SK-N-SH treated with all-trans-retinoic acid at 6 μM for 48 hours (cell line): Measurements from ENCODE around the gene CDR2.

Experiments used
- ATAC-seq: fragments of 200-7000 bp; cut with Tn5 transposase; 3 replicates; pipeline ENCODE4 v1.9.1; 2020; ENCODE audit warnings: mild to moderate bottlenecking, moderate library complexity
- BACH2 ChIP-seq: fragments of 250-450 bp; sonication (Bioruptor Pico); IDR thresholded peaks from 2 replicates; pipeline ENCODE4 v1.9.0; 2021; ENCODE audit warnings: mild to moderate bottlenecking, borderline replicate concordance
- CSDC2 ChIP-seq: fragments of 250-450 bp; sonication (Bioruptor Pico); IDR thresholded peaks from 2 replicates; pipeline ENCODE4 v1.5.0; 2020; ENCODE audit warnings: mild to moderate bottlenecking, moderate library complexity
- ESRRG ChIP-seq: fragments of 250-450 bp; sonication (Bioruptor Pico); IDR thresholded peaks from 2 replicates; pipeline ENCODE4 v1.6.1; 2021; ENCODE audit warnings: mild to moderate bottlenecking
- ISL1 ChIP-seq: fragments of 250-450 bp; sonication (Bioruptor Pico); IDR thresholded peaks from 2 replicates; pipeline ENCODE4 v2.1.2; 2022; ENCODE audit warnings: mild to moderate bottlenecking, moderate library complexity
- OSR1 ChIP-seq: fragments of 250-450 bp; sonication (Bioruptor Pico); IDR thresholded peaks from 2 replicates; pipeline ENCODE4 v1.8.0; 2022; ENCODE audit warnings: moderate library complexity, mild to moderate bottlenecking, inconsistent platforms
- PPARA ChIP-seq: fragments of 250-450 bp; sonication (Bioruptor Pico); IDR thresholded peaks from 2 replicates; pipeline ENCODE4 v1.5.0; 2020; ENCODE audit warnings: mild to moderate bottlenecking, borderline replicate concordance
- RARB ChIP-seq: fragments of 250-450 bp; sonication (Bioruptor Pico); IDR thresholded peaks from 2 replicates; pipeline ENCODE4 v1.8.0; 2021; ENCODE audit warnings: mild to moderate bottlenecking, moderate library complexity
- SNAI2 ChIP-seq: fragments of 250-450 bp; sonication (Bioruptor Pico); IDR thresholded peaks from 2 replicates; pipeline ENCODE4 v1.5.0; 2020; ENCODE audit warnings: mild to moderate bottlenecking, moderate library complexity
- TCF4 ChIP-seq: fragments of 250-450 bp; sonication (Bioruptor Pico); IDR thresholded peaks from 2 replicates; pipeline ENCODE4 v1.8.0; 2021; ENCODE audit warnings: mild to moderate bottlenecking, moderate library complexity, borderline replicate concordance
- TOX ChIP-seq: fragments of 250-450 bp; sonication (Bioruptor Pico); IDR thresholded peaks from 2 replicates; pipeline ENCODE4 v1.8.0; 2021; ENCODE audit warnings: mild to moderate bottlenecking, moderate library complexity, borderline replicate concordance
- ZC3H10 ChIP-seq: fragments of 250-450 bp; sonication (Bioruptor Pico); IDR thresholded peaks from 2 replicates; pipeline ENCODE4 v1.5.1; 2021; ENCODE audit warnings: mild to moderate bottlenecking, moderate library complexity
- ZFP3 ChIP-seq: fragments of 250-450 bp; sonication (Bioruptor Pico); IDR thresholded peaks from 2 replicates; pipeline ENCODE4 v1.5.0; 2020; ENCODE audit warnings: mild to moderate bottlenecking, moderate library complexity
- ZFP30 ChIP-seq: fragments of 450-650 bp; formaldehyde crosslinking; IDR thresholded peaks from 2 replicates; pipeline ENCODE4 v1.5.0; 2022; ENCODE audit warnings: mild to moderate bottlenecking, moderate library complexity
- ZNF565 ChIP-seq: fragments of 450-650 bp; formaldehyde crosslinking; conservative IDR thresholded peaks from 2 replicates; pipeline ENCODE4 v1.5.0; 2020; ENCODE audit warnings: low read depth, mild to moderate bottlenecking, moderate library complexity
- ZNF70 ChIP-seq: fragments of 450-650 bp; formaldehyde crosslinking; IDR thresholded peaks from 2 replicates; pipeline ENCODE4 v1.5.0; 2020; ENCODE audit warnings: mild to moderate bottlenecking, moderate library complexity
- ZNF8 ChIP-seq: fragments of 450-650 bp; formaldehyde crosslinking; IDR thresholded peaks from 2 replicates; pipeline ENCODE4 v1.5.0; 2020; ENCODE audit warnings: mild to moderate bottlenecking, moderate library complexity
- TF ChIP-seq, protein P1 (sequence below): fragments of 250-450 bp; sonication (Bioruptor Pico); IDR thresholded peaks from 2 replicates; pipeline ENCODE4 v1.8.0; 2020; ENCODE audit warnings: mild to moderate bottlenecking, moderate library complexity, borderline replicate concordance
- TF ChIP-seq, protein P2 (sequence below): fragments of 250-450 bp; sonication (Bioruptor Pico); IDR thresholded peaks from 2 replicates; pipeline ENCODE4 v1.5.1; 2020; ENCODE audit warnings: low read depth, mild to moderate bottlenecking, moderate library complexity
- TF ChIP-seq, protein P3 (sequence below): fragments of 250-450 bp; sonication (Bioruptor Pico); IDR thresholded peaks from 2 replicates; pipeline ENCODE4 v1.8.0; 2021; ENCODE audit warnings: low read depth, mild to moderate bottlenecking, moderate library complexity, borderline replicate concordance
- TF ChIP-seq, protein P4 (sequence below): fragments of 250-450 bp; sonication (Bioruptor Pico); IDR thresholded peaks from 2 replicates; pipeline ENCODE4 v1.5.1; 2021; ENCODE audit warnings: mild to moderate bottlenecking, moderate library complexity
- TF ChIP-seq, protein P5 (sequence below): fragments of 250-450 bp; sonication (Bioruptor Pico); IDR thresholded peaks from 2 replicates; pipeline ENCODE4 v1.5.0; 2020; ENCODE audit warnings: mild to moderate bottlenecking, moderate library complexity

Gene CDR2

DNA sequence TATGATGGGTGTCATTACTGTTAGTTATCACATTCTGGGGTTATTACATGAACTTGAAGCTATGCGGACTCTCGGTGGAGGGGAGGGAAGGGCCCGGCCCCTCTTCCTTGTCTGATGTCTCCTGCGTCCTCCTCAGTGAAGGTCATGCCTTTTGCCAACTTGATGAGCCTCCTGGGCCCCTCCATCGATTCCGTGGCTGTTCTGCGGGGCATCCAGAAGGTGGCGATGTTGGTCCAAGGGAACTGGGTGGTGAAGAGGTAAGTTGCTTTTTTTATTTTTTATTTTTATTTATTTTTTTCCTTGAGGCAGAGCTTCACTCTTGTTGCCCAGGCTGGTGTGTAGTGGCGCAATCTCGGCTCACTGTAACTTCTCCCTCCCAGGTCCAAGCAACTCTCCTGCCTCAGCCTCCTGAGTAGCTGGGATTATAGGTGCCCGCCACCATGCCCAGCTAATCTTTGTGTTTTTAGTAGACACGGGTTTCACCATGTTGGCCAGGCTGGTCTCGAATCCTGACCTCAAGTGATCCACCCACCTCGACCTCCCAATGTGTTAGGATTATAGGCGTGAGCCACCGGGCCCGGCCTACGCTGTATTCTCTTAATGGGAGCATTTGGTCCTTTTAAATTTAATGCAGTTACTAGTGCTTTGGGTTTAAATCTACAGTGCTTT is 55.6 kb downstream of the CDR2 start:
- TF ChIP-seq, protein P1, sequence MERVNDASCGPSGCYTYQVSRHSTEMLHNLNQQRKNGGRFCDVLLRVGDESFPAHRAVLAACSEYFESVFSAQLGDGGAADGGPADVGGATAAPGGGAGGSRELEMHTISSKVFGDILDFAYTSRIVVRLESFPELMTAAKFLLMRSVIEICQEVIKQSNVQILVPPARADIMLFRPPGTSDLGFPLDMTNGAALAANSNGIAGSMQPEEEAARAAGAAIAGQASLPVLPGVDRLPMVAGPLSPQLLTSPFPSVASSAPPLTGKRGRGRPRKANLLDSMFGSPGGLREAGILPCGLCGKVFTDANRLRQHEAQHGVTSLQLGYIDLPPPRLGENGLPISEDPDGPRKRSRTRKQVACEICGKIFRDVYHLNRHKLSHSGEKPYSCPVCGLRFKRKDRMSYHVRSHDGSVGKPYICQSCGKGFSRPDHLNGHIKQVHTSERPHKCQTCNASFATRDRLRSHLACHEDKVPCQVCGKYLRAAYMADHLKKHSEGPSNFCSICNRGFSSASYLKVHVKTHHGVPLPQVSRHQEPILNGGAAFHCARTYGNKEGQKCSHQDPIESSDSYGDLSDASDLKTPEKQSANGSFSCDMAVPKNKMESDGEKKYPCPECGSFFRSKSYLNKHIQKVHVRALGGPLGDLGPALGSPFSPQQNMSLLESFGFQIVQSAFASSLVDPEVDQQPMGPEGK (CRISPR knock-in tag) = no peak
- no peak for TF ChIP-seq ZNF70 (CRISPR knock-in tag)
- TF ChIP-seq ZFP3 (CRISPR knock-in tag) = no peak
- no peak for TF ChIP-seq ZC3H10 (CRISPR knock-in tag)
- TF ChIP-seq ESRRG (CRISPR knock-in tag) = no peak
- TF ChIP-seq, protein P2, sequence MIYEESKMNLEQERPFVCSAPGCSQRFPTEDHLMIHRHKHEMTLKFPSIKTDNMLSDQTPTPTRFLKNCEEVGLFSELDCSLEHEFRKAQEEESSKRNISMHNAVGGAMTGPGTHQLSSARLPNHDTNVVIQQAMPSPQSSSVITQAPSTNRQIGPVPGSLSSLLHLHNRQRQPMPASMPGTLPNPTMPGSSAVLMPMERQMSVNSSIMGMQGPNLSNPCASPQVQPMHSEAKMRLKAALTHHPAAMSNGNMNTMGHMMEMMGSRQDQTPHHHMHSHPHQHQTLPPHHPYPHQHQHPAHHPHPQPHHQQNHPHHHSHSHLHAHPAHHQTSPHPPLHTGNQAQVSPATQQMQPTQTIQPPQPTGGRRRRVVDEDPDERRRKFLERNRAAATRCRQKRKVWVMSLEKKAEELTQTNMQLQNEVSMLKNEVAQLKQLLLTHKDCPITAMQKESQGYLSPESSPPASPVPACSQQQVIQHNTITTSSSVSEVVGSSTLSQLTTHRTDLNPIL (CRISPR knock-in tag) = no peak
- no peak for TF ChIP-seq TOX (CRISPR knock-in tag)
- no peak for TF ChIP-seq CSDC2 (CRISPR knock-in tag)
- TF ChIP-seq, protein P3, sequence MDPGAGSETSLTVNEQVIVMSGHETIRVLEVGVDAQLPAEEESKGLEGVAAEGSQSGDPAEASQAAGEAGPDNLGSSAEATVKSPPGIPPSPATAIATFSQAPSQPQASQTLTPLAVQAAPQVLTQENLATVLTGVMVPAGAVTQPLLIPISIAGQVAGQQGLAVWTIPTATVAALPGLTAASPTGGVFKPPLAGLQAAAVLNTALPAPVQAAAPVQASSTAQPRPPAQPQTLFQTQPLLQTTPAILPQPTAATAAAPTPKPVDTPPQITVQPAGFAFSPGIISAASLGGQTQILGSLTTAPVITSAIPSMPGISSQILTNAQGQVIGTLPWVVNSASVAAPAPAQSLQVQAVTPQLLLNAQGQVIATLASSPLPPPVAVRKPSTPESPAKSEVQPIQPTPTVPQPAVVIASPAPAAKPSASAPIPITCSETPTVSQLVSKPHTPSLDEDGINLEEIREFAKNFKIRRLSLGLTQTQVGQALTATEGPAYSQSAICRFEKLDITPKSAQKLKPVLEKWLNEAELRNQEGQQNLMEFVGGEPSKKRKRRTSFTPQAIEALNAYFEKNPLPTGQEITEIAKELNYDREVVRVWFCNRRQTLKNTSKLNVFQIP (CRISPR knock-in tag) = no peak
- no peak for TF ChIP-seq SNAI2 (CRISPR knock-in tag)
- no peak for TF ChIP-seq OSR1 (CRISPR knock-in tag)
- ATAC-seq = peak; percentile 37; the same call in 1 of the 3 replicates

DNA sequence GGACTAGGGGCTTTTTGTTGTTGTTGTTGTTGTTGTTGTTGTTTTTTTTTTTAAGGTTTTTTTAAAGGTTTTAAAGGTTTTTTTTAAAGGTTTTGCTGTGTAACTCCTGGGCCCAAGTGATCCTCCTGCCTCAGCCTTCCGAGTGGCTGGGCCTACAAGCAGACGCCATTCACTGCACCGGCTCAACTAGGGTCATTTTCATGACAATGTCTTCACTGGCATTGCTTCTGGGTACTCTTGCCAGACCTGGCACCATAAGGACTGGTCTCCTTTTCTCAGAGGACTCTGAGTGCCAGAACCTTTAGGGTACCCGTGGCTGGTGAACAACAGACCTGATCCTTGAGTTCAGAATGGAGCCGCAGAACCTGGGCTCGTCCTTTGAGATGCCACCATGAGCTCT is 56.8 kb downstream of the CDR2 start:
- TF ChIP-seq, protein P1 (CRISPR knock-in tag) = no peak
- TF ChIP-seq BACH2 (CRISPR knock-in tag) (no peak), ZNF8 (CRISPR knock-in tag) (no peak), RARB (CRISPR knock-in tag) (no peak), ZNF70 (CRISPR knock-in tag) (no peak)
- TF ChIP-seq, protein P4, sequence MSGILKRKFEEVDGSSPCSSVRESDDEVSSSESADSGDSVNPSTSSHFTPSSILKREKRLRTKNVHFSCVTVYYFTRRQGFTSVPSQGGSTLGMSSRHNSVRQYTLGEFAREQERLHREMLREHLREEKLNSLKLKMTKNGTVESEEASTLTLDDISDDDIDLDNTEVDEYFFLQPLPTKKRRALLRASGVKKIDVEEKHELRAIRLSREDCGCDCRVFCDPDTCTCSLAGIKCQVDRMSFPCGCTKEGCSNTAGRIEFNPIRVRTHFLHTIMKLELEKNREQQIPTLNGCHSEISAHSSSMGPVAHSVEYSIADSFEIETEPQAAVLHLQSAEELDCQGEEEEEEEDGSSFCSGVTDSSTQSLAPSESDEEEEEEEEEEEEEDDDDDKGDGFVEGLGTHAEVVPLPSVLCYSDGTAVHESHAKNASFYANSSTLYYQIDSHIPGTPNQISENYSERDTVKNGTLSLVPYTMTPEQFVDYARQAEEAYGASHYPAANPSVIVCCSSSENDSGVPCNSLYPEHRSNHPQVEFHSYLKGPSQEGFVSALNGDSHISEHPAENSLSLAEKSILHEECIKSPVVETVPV = no peak
- no peak for ATAC-seq

DNA sequence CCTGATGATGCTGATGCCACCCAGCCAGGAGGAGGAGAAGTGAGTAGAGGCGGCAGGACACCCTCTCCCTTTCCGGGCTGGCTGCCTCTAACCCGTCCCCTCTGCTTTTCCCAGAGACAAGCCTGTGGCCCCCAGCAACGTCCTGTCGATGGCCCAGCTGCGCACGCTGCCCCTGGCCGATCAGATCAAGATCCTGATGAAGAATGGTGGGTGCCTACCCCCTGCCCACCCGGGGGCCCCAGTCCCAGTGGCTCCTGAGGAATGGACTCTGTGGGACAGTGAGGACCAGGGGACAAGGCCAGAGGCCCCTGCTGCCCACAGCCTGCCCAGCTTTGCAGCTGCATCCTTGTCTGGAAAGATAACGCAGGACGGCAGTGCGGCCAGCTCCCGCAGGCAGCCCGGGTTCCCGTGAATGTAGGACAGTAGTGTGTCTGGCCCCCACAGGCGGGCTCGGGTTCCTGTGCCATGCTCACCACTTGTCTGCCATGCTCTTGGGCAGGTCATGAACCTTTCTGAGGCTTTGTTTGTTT is 57.4 kb downstream of the CDR2 start:
- ATAC-seq = no peak
- TF ChIP-seq, protein P2 (CRISPR knock-in tag) = no peak
- TF ChIP-seq ZNF8 (CRISPR knock-in tag) (no peak), ZFP3 (CRISPR knock-in tag) (no peak), TCF4 (CRISPR knock-in tag) (no peak), ZC3H10 (CRISPR knock-in tag) (no peak), ISL1 (CRISPR knock-in tag) (no peak), ZNF70 (CRISPR knock-in tag) (no peak), ZFP30 (CRISPR knock-in tag) (no peak), CSDC2 (CRISPR knock-in tag) (no peak), PPARA (CRISPR knock-in tag) (no peak), ZNF565 (CRISPR knock-in tag) (no peak), RARB (CRISPR knock-in tag) (no peak), OSR1 (CRISPR knock-in tag) (no peak)
- TF ChIP-seq, protein P4 = no peak
- TF ChIP-seq, protein P5, sequence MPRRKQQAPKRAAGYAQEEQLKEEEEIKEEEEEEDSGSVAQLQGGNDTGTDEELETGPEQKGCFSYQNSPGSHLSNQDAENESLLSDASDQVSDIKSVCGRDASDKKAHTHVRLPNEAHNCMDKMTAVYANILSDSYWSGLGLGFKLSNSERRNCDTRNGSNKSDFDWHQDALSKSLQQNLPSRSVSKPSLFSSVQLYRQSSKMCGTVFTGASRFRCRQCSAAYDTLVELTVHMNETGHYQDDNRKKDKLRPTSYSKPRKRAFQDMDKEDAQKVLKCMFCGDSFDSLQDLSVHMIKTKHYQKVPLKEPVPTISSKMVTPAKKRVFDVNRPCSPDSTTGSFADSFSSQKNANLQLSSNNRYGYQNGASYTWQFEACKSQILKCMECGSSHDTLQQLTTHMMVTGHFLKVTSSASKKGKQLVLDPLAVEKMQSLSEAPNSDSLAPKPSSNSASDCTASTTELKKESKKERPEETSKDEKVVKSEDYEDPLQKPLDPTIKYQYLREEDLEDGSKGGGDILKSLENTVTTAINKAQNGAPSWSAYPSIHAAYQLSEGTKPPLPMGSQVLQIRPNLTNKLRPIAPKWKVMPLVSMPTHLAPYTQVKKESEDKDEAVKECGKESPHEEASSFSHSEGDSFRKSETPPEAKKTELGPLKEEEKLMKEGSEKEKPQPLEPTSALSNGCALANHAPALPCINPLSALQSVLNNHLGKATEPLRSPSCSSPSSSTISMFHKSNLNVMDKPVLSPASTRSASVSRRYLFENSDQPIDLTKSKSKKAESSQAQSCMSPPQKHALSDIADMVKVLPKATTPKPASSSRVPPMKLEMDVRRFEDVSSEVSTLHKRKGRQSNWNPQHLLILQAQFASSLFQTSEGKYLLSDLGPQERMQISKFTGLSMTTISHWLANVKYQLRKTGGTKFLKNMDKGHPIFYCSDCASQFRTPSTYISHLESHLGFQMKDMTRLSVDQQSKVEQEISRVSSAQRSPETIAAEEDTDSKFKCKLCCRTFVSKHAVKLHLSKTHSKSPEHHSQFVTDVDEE (CRISPR knock-in tag) = no peak
- TF ChIP-seq, all 23 proteins: peak for 0
